Heart right ventricle (tissue), 16 donors: ENCODE results near the gene KLF7. TPM values are rescaled to one million over a fixed set of nuclear protein-coding genes. Genes with fewer than 3 reads are reported as not detected.

Source experiments
- ATAC-seq, 8 donors: fragments of 200-7000 bp; cut with Tn5 transposase; one replicate each; pipeline ENCODE4 v1.9.1; 2020; ENCODE audit warnings: mild to moderate bottlenecking in 8 of 8, moderate library complexity in 8 of 8, moderate number of reproducible peaks in 1 of 8
- DNase-seq, 2 donors: peaks; one replicate each; pipeline ENCODE4 v3.0.0-alpha.2; 2020
- H3K27ac ChIP-seq, 10 donors: fragments of 200-600 bp; sonication (generic) in 2 of 10; one replicate each; pipeline versions ENCODE4 v1.5.0 to v1.8.0; 2020 to 2022; ENCODE audit warnings: mild to moderate bottlenecking in 3 of 10
- H3K27me3 ChIP-seq, 7 donors: fragments of 200-600 bp; one replicate each; pipeline ENCODE4 v1.8.0; 2021 to 2022; ENCODE audit warnings: mild to moderate bottlenecking in 2 of 7
- H3K36me3 ChIP-seq, 9 donors: fragments of 200-600 bp; sonication (generic) in 1 of 9; one replicate each; pipeline versions ENCODE4 v1.5.0 to v1.8.0; 2020 to 2022; ENCODE audit warnings: mild to moderate bottlenecking in 2 of 9
- H3K4me1 ChIP-seq, 9 donors: fragments of 200-600 bp; sonication (generic) in 1 of 9; one replicate each; pipeline versions ENCODE4 v1.5.0 to v1.8.0; 2020 to 2022; ENCODE audit warnings: mild to moderate bottlenecking in 4 of 9
- H3K4me3 ChIP-seq, 10 donors: fragments of 200-600 bp; sonication (generic) in 2 of 10; one replicate each; pipeline versions ENCODE4 v1.5.0 to v1.8.0; 2020 to 2022; ENCODE audit warnings: mild to moderate bottlenecking in 7 of 10, moderate library complexity in 2 of 10
- H3K9me3 ChIP-seq, 11 donors: fragments of 200-600 bp in 10 of 11; sonication (generic) in 2 of 11; one replicate each; pipeline versions ENCODE4 v1.5.0 to v1.8.0; 2013 to 2022; ENCODE audit warnings: mild to moderate bottlenecking in 2 of 11, control low read depth in 1 of 11, moderate library complexity in 1 of 11
- WGBS, 2 donors: extraction: QIAGEN DNeasy Blood & Tissue Kit; methylation state at CpG; one replicate each; pipeline ENCODE4 v1.1.7; 2013; ENCODE audit warnings: inconsistent platforms in 1 of 2; 5-methylcytosine and 5-hydroxymethylcytosine counted together
- intact Hi-C, 10 donors: fragments of 100-400 bp; cut with DNase I; formaldehyde crosslinking; loops; one replicate each; pipeline versions ENCODE4 v1.11.1 to v1.14.2; 2022
- polyA plus RNA-seq, 2 donors: library from polyadenylated mRNA; stranded (reverse); fragments of 200-250 nt; gene quantifications; one replicate each; pipeline ENCODE4 v1.2.3, GENCODE V29; 2013
- total RNA-seq, 10 donors: library from RNA; stranded (reverse); fragmentation: NEBNext Ultra II Directional in 3 of 10; extraction: Animal tissue kit (Norgen Biotek cat#: 25700) in 3 of 10; gene quantifications; one replicate each; pipeline versions ENCODE4 v1.2.1 to v1.2.4, GENCODE V29; 2021 to 2023
- TF ChIP-seq, protein P1 (sequence below), 9 donors: fragments of 200-600 bp; sonication (generic) in 2 of 9; IDR thresholded peaks; one replicate each; pipeline versions ENCODE4 v1.5.0 to v1.8.0; 2021 to 2022; ENCODE audit warnings: antibody characterized with exemption in 9 of 9, mild to moderate bottlenecking in 5 of 9, moderate library complexity in 1 of 9
- donor health status: Arrhythmogenic right ventricular cardiomyopathy.
- donor health status: ischemic (EF 13 %, LVEDD 7.1; RV severe dilation, severe dysfunction).
- donor health status: healthy with polysubstance abuse.
- donor health status: DM: no; HTN: yes; CAD: no.
- donor health status: DM: no; HTN: no; CAD: no.
- donor health status: ischemic (EF 25% LVEDD 6.9; RV normal size, moderate dysfunction).
- donor health status: ischemic (EF 25% LVEDD 5.7; RV mildly dilated, moderate dysfunction).
- donor health status: healthy.
- donor health status: DM: yes; HTN: yes; CAD: no.
- donor health status: Ischemic cardiomyopathy.
- donor health status: ischemic (EF 35%, LVEDD 5.7; RV mildly dilated, moderate dysfunction).
- donor health status: nonischemic (EF 11% LVEDD 7.7; RV severe dilation, severe dysfunction).
- donor health status: DM: yes; HTN: yes; CAD: no.
- donor health status: PGD.
- donor health status: ischemic (EF 29% LVEDD 5.4; RV normal size, mild dysfunction).
- donor health status: nonischemic (EF 23%, LVEDD 6.1; RV moderate dilation, normal function).

The KLF7 gene
- total and polyA plus RNA-seq, 12 donors: 5.0 to 51.8 (median 27.9) TPM

DNA sequence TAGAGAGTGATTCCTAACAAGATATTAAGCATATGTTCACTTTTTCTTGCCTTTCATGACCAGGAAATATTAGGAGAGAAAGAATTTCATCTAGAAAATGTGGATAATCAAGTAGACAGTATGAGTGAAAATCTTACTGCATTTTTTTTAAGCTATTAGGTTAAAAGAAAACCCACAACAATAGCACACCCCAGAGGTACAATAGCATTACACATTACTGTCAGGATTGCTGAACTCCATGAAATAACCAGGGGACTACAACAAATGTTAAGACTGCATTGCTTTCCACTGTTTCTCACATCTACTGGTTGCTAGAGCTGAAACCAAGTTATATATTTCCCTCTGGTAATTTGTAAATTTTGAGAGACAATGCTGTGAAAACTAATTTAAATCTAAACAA lies 33.7 kb downstream of the KLF7 start:
- Histone ChIP-seq H3K4me1 (peaks cover 37 to 100% (median 82%) of the 10 kb centered on the region in 9 donors), H3K27ac (peak overlapping the region; percentile 72 to 94 (median 87)), H3K9me3 (peaks cover 0 to 23% (median 7%) of the 10 kb centered on the region in 11 donors), H3K4me3 (no peak overlapping the region), H3K27me3 (no peaks in the 10 kb centered on the region), H3K36me3 (peaks cover 0 to 8% (median 0%) of the 10 kb centered on the region in 9 donors)
- TF ChIP-seq, protein P1, sequence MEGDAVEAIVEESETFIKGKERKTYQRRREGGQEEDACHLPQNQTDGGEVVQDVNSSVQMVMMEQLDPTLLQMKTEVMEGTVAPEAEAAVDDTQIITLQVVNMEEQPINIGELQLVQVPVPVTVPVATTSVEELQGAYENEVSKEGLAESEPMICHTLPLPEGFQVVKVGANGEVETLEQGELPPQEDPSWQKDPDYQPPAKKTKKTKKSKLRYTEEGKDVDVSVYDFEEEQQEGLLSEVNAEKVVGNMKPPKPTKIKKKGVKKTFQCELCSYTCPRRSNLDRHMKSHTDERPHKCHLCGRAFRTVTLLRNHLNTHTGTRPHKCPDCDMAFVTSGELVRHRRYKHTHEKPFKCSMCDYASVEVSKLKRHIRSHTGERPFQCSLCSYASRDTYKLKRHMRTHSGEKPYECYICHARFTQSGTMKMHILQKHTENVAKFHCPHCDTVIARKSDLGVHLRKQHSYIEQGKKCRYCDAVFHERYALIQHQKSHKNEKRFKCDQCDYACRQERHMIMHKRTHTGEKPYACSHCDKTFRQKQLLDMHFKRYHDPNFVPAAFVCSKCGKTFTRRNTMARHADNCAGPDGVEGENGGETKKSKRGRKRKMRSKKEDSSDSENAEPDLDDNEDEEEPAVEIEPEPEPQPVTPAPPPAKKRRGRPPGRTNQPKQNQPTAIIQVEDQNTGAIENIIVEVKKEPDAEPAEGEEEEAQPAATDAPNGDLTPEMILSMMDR (IDR thresholded peaks at IDR 0.05): peak in 3 of 9 donors; percentile 24 to 36 (median 30)
- ATAC-seq (no peak), DNase-seq (no peak)
- intact Hi-C loops: loop anchor here in 6 of 10 donors (2.0 to 10.0 kb wide), 5 partner anchors 31 to 147 kb away; partner anchors contain the start of gene KLF7 (in 1 of the 6)

DNA sequence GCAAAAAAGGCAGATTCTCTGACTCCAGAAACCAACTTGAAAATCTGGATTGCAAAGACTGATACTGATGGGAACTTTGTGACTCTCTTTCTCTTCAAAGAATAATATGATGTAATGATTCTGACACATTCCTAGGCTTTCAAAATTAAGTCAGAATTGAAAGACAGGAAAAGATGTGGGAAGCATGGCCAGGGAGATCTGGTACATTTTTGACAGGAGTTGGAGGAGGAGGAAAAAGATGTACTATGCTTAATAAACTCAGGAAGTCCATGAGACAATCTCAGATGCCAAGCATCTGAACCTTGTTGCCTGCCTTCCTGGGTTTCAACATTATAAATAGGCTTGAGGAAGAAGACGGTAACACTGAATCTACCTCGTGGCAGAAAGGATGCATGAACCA lies 34.2 kb downstream of the KLF7 start:
- WGBS, 2 donors: 27 to 31% methylated on average over 2 of the region's 2 CpGs
- Histone ChIP-seq H3K27ac (peak overlapping the region; percentile 72 to 94 (median 87)), H3K36me3 (peaks cover 0 to 8% (median 0%) of the 10 kb centered on the region in 9 donors), H3K4me3 (no peak overlapping the region), H3K27me3 (no peaks in the 10 kb centered on the region), H3K4me1 (peaks cover 37 to 100% (median 79%) of the 10 kb centered on the region in 9 donors), H3K9me3 (peaks cover 0 to 25% (median 7%) of the 10 kb centered on the region in 11 donors)
- TF ChIP-seq, protein P1 (IDR thresholded peaks at IDR 0.05): no peak
- ATAC-seq: no peak
- no peak for DNase-seq
- intact Hi-C loops: loop anchor here in 4 of 10 donors (5.0 to 10.0 kb wide), 3 partner anchors 34 to 147 kb away; no protein-coding TSS in a partner anchor

DNA sequence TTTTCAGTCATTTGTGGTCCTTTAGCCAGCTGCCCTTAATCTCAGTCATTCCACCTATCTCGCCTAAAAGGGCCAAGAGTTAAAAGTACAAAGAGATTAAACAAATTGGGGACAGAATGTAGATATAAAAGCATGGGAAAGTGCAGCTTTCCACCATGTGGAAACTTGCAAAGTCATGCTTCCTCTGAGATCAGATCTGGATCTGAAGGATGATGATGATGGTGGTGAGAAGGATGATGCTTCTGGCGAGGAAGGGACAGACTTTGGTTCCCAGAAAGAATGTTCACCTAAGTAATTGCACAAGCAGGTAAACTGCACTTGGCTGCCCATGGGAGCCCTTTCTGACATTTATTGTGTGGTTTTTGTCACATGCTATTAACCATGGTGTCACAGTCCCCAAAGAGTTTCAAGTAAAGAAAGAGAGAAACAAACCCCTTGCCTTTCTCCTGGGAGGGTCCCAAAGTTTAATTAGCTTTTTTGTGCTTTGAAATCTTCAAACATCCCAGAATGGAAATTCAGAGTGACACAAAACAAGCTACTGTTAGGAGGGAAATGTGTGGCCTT lies 34.7 kb downstream of the KLF7 start:
- TF ChIP-seq, protein P1 (IDR thresholded peaks at IDR 0.05): no peak
- H3K9me3 ChIP-seq: peaks cover 0 to 25% (median 7%) of the 10 kb centered on the region in 11 donors
- no peak for ATAC-seq
- 73 to 88% methylated on average over 2 of the region's 2 CpGs for WGBS, 2 donors
- intact Hi-C loops: loop anchor here in 4 of 10 donors (5.0 to 10.0 kb wide), 3 partner anchors 34 to 146 kb away; no protein-coding TSS in a partner anchor
- peaks cover 31 to 99% (median 78%) of the 10 kb centered on the region in 9 donors for H3K4me1 ChIP-seq
- H3K27me3 ChIP-seq: no peaks in the 10 kb centered on the region
- peak overlapping the region; percentile 28 to 94 (median 87) for H3K27ac ChIP-seq
- no peak for DNase-seq
- H3K4me3 ChIP-seq: no peak overlapping the region
- H3K36me3 ChIP-seq: peaks cover 0 to 8% (median 0%) of the 10 kb centered on the region in 9 donors

DNA sequence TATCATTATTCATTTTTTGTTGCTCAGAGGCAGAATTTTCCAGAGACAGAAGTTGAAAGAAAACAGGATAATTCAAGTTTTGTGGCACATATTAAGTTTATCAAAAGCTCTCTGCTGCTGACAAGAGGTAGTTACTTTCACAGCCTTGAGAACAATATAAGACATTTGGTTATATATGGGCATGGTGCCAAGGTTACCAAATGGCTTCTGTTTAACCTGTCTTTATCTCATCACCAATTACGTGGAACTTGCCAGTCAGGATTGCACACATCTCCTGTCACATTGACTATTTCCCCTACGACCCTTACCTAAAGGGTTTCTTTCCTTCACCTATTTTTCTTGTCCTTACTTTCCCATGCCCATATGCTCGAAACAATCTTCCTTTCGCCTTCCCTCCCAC lies 35.9 kb downstream of the KLF7 start:
- H3K4me1 ChIP-seq: peaks cover 23 to 96% (median 67%) of the 10 kb centered on the region in 9 donors
- intact Hi-C loops: loop anchor here in 4 of 10 donors (5.0 to 10.0 kb wide), 3 partner anchors 33 to 145 kb away; no protein-coding TSS in a partner anchor
- WGBS, 2 donors: 66 to 77% methylated on average over 4 of the region's 4 CpGs
- TF ChIP-seq, protein P1 (IDR thresholded peaks at IDR 0.05): no peak
- H3K36me3 ChIP-seq: peaks cover 0 to 8% (median 0%) of the 10 kb centered on the region in 9 donors
- DNase-seq (no peak), ATAC-seq (no peak)
- H3K27me3 ChIP-seq: no peaks in the 10 kb centered on the region
- no peak overlapping the region for H3K4me3 ChIP-seq
- peaks cover 0 to 25% (median 7%) of the 10 kb centered on the region in 11 donors for H3K9me3 ChIP-seq
- H3K27ac ChIP-seq: peak overlapping the region in 4 of 10 donors; percentile 89 to 94 (median 94)
